Astrocyte of the spinal cord (primary cell): Measurements from ENCODE around the gene ADAMTSL1.

Experiments used
- DNase-seq: peaks from one replicate; pipeline ENCODE4 v3.0.0; 2011; ENCODE audit warnings: low read depth, low spot score
- H3K4me3 ChIP-seq: 2 replicates; pipeline ENCODE4 v1.5.1; 2011; ENCODE audit warnings: low read depth, mild to moderate bottlenecking, low read length, moderate library complexity
- in situ Hi-C: cut with HindIII; loops from 2 replicates; pipeline ENCODE4 v1.10.0; 2017; ENCODE audit warnings: low sequenced_read_pairs
- TF ChIP-seq, protein P1 (sequence below): IDR thresholded peaks from 2 replicates; pipeline ENCODE4 v1.5.1; 2012; ENCODE audit warnings: low read depth, mild to moderate bottlenecking, low read length, inconsistent platforms

ADAMTSL1 gene

DNA sequence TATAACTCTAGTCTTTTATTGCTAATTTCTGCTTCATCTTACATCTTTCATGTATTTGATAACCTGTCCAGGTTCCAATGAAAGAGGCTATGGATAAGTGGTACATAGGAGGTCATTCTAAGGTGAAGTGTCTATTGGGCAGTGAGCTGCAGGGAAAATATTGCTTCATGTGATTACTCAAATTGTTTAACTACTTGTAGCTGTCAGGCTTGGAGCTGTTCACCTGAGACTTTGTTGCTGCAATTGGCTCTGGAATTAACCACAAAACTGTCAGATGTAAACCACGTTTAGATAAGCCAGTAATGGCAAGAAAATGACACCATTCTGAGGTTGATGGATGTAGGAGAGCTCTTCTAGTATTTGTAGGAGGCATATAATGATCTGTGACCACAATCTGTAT lies 26.0 kb downstream of the ADAMTSL1 start:
- TF ChIP-seq, protein P1, sequence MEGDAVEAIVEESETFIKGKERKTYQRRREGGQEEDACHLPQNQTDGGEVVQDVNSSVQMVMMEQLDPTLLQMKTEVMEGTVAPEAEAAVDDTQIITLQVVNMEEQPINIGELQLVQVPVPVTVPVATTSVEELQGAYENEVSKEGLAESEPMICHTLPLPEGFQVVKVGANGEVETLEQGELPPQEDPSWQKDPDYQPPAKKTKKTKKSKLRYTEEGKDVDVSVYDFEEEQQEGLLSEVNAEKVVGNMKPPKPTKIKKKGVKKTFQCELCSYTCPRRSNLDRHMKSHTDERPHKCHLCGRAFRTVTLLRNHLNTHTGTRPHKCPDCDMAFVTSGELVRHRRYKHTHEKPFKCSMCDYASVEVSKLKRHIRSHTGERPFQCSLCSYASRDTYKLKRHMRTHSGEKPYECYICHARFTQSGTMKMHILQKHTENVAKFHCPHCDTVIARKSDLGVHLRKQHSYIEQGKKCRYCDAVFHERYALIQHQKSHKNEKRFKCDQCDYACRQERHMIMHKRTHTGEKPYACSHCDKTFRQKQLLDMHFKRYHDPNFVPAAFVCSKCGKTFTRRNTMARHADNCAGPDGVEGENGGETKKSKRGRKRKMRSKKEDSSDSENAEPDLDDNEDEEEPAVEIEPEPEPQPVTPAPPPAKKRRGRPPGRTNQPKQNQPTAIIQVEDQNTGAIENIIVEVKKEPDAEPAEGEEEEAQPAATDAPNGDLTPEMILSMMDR, result no peak
- no peak for DNase-seq
- in situ Hi-C loops, result no loop called here
- no peak overlapping the region for H3K4me3 ChIP-seq

DNA sequence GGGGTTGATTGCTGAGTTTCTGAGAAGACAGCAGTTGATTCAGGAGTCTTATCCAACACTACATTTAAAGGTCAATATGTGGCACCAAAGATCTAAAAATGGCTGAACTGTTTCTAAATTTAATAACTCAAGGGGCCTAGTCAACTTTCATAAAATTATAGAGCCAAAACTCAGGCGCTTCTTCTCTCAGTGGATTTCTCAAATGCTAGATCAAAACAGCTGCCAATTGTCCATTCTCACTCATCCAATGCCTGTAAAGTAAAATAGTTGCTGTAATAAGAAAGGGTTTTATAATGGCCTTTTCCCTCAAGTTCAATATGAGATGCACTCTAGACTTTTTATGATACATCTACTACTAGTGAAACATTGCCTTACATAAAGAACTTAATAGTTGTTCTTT lies 26.5 kb downstream of the ADAMTSL1 start:
- TF ChIP-seq, protein P1, result no peak
- no peak overlapping the region for H3K4me3 ChIP-seq
- no peak for DNase-seq
- in situ Hi-C loops, result no loop called here

DNA sequence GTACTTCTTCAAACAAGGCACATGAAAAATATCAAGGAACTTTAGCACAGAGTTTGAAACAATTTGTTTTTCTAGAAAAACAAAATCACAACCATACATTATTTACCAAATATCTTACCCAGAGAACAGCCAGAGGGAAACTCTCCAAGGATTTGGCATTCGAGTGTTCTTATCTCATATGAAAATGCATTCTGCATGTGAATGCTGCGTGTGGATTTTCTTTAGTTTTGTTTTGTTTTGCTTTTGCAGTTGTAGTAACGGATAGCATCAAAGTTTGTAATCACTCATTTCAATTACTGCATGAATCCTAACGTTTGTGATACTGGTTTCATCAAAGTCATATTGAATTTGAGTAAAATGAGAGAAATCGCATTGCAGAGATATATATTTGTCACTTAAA lies 28.0 kb downstream of the ADAMTSL1 start:
- no peak overlapping the region for H3K4me3 ChIP-seq
- in situ Hi-C loops, result no loop called here
- TF ChIP-seq, protein P1, result no peak
- no peak for DNase-seq

DNA sequence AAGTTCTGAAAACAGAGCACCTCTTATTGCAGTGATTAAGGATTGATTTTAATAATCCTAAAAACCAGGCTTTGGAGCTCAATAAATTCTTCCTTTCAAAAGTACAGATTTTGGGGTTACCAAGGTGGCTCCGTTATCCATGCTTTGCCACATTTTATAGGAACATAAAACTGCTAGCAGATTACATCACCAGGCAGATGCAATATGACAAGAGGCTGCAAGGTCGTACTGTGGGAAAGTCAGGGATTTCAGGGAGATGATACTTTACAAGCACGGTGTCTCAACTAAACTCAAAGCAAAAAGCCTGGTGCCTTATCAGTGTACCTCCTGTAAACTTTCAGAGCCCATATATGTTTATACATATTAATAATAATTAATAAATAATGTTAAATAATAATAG lies 28.6 kb downstream of the ADAMTSL1 start:
- in situ Hi-C loops, result no loop called here
- TF ChIP-seq, protein P1, result no peak
- no peak overlapping the region for H3K4me3 ChIP-seq
- no peak for DNase-seq

DNA sequence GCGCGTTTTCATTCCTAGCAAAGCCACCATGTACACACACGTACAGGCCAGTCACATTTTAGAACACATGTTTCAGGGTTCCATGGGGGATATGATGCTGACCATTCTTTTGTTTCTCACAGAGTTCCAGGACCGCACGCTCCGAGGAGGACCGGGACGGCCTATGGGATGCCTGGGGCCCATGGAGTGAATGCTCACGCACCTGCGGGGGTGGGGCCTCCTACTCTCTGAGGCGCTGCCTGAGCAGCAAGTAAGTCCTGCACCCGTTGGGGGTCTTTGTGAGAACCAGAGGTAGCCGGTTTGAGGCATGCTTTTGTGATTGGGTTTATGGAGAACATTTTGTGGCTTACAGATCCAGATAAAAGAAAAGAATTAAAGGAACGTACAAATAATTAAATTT lies 30.8 kb downstream of the ADAMTSL1 start:
- no peak for DNase-seq
- in situ Hi-C loops, result no loop called here

DNA sequence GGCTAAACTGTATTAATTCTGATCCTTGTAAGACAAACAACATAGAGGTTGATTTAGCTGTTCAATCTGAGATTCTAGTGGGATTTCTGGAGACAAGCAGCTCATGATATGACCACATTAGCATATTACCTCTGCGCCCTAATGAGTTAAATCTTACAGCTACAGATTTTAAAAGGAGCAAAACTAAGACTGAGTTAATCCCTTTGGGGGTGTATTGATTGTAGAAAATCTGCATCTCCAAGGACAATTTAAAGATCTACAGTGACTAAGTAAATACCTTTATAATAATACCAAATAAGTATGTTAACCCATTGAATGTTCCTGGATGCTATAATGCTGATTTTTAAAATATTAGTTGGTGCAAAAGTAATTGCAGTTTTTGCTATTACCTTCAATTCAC lies 33.2 kb downstream of the ADAMTSL1 start:
- no peak for DNase-seq
- TF ChIP-seq, protein P1, result no peak
- H3K4me3 ChIP-seq, result no peak overlapping the region
- in situ Hi-C loops, result no loop called here

More for the DNA sequence above, 30.8 kb downstream of the ADAMTSL1 start:
- H3K4me3 ChIP-seq, result no peak overlapping the region
- TF ChIP-seq, protein P1, result no peak

DNA sequence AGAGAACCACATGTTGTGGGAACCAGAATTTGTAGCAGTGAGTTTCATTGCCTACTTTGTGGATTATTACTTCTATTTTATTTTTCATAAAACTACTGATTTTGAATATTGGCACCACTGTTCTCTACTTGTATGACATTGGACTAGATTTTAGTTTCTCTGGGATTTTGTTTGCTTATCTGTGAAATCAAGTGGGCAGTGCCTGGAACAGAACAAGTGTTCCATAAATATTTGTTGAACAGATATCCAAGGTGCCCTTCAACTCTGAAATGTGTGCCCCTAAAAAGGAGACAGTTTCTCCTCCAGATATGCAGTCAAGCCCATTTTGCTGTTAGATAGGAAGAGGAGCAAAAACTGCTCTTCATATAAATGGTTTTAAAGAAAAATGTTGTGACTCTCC lies 42.6 kb downstream of the ADAMTSL1 start:
- TF ChIP-seq, protein P1, result no peak
- in situ Hi-C loops, result no loop called here
- H3K4me3 ChIP-seq, result no peak overlapping the region
- no peak for DNase-seq
